Uterus (tissue), 4 donors: ENCODE data around the gene DEPDC5. TPM values are rescaled to one million over a fixed set of nuclear protein-coding genes. Genes with fewer than 3 reads are reported as not detected.

Experiments
- DNase-seq, 2 donors: peaks; one replicate each; pipeline ENCODE4 v3.0.0-alpha.2; 2019 to 2020
- H3K27ac ChIP-seq, 2 donors: fragments of 200-600 bp; sonication (generic); 1 replicate in 1 of 2; 2 replicates in 1 of 2; pipeline ENCODE4 v1.5.1; 2016 to 2018
- H3K27me3 ChIP-seq, 2 donors: fragments of 200-600 bp; sonication (generic); one replicate each; pipeline ENCODE4 v1.5.1; 2018 to 2019; ENCODE audit warnings: control low read depth in 1 of 2
- H3K36me3 ChIP-seq, 2 donors: fragments of 200-600 bp; sonication (generic); one replicate each; pipeline ENCODE4 v1.5.1; 2019; ENCODE audit warnings: control low read depth in 1 of 2
- H3K4me1 ChIP-seq, 2 donors: fragments of 200-600 bp; sonication (generic); one replicate each; pipeline ENCODE4 v1.5.1; 2018 to 2019; ENCODE audit warnings: control low read depth in 1 of 2
- H3K4me3 ChIP-seq, 2 donors: fragments of 200-600 bp; sonication (generic); 1 replicate in 1 of 2; 2 replicates in 1 of 2; pipeline ENCODE4 v1.5.1; 2018 to 2019; ENCODE audit warnings: mild to moderate bottlenecking in 1 of 2
- H3K9me3 ChIP-seq, 2 donors: fragments of 200-600 bp; sonication (generic); one replicate each; pipeline ENCODE4 v1.5.1; 2019; ENCODE audit warnings: control low read depth in 1 of 2
- POLR2A ChIP-seq, 2 donors: fragments of 450-650 bp; IDR thresholded peaks; one replicate each; pipeline ENCODE4 v1.6.1; 2016; ENCODE audit warnings: antibody characterized with exemption in 2 of 2, mild to moderate bottlenecking in 1 of 2, moderate library complexity in 1 of 2
- intact Hi-C: fragments of 100-400 bp; cut with DNase I; formaldehyde crosslinking; loops from one replicate; pipeline ENCODE4 v1.15.1; 2023; ENCODE audit warnings: low total_unique reads
- total RNA-seq, 4 donors: library from RNA; depleted of rRNA in 3 of 4; stranded (reverse); fragments of >200 nt in 3 of 4; gene quantifications; one replicate each; pipeline versions ENCODE4 v1.1.0 to v1.2.4, GENCODE V29; 2014 to 2023
- TF ChIP-seq, protein P1 (sequence below), 4 experiments: fragments of 200-600 bp in 2 of 4; fragments of 450-650 bp in 2 of 4; sonication (generic) in 2 of 4; IDR thresholded peaks; one replicate each; pipeline ENCODE4 v1.5.1; 2016 to 2019; ENCODE audit warnings: antibody characterized with exemption in 4 of 4, mild to moderate bottlenecking in 2 of 4, moderate library complexity in 1 of 4
- donor health status: DM: yes; HTN: yes; CAD: no.

The DEPDC5 gene
- total RNA-seq, 4 donors from 2014 or later, result 9.1 to 180 (median 37.2) TPM

DNA sequence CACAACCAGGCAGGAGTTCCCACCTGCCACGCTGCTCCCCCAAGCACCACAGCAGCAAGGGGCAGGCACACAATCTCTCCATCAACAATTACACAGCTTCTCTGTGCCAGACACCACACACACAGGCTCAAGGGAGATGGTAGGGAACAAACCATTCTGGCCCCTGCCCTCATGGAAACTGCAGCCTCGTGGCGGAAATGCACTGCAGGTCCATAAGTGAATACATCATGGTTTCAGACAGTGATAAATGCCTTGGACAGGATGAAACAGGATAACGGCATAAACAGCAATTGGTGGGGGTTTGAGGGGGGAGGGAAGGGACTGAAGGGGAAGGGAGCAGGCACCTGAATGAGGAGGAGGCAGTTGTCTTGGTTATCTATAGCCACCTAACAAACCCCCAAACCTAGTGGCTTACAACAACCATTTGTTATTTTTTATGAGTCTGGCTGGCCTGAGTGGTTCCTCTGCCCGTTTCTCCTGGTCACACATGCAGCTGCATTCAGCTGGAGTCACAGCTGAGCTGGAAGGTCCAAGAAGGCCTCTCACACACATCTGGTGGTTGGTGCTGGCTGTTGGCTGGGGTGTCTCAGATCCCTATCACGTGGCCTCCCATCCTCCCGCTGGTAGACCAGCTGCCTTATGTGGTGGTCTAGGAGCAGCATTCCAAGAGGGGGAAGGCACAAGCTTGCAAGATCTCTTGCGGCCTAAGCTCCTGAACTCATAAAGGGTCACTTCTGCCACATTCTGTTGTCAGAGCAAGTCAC, 175.5 kb downstream of the DEPDC5 start:
- intact Hi-C loops, result no loop called here
- no peaks in the 10 kb centered on the region for H3K4me1 ChIP-seq
- H3K27ac ChIP-seq, result no peak overlapping the region
- TF ChIP-seq, protein P1, sequence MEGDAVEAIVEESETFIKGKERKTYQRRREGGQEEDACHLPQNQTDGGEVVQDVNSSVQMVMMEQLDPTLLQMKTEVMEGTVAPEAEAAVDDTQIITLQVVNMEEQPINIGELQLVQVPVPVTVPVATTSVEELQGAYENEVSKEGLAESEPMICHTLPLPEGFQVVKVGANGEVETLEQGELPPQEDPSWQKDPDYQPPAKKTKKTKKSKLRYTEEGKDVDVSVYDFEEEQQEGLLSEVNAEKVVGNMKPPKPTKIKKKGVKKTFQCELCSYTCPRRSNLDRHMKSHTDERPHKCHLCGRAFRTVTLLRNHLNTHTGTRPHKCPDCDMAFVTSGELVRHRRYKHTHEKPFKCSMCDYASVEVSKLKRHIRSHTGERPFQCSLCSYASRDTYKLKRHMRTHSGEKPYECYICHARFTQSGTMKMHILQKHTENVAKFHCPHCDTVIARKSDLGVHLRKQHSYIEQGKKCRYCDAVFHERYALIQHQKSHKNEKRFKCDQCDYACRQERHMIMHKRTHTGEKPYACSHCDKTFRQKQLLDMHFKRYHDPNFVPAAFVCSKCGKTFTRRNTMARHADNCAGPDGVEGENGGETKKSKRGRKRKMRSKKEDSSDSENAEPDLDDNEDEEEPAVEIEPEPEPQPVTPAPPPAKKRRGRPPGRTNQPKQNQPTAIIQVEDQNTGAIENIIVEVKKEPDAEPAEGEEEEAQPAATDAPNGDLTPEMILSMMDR (IDR thresholded peaks at IDR 0.05), result no peak
- no peak for TF ChIP-seq POLR2A (IDR thresholded peaks at IDR 0.05)
- H3K27me3 ChIP-seq, result no peaks in the 10 kb centered on the region
- no peak overlapping the region for H3K4me3 ChIP-seq
- no peaks in the 10 kb centered on the region for H3K36me3 ChIP-seq
- H3K9me3 ChIP-seq, result no peaks in the 10 kb centered on the region
- no peak for DNase-seq

DNA sequence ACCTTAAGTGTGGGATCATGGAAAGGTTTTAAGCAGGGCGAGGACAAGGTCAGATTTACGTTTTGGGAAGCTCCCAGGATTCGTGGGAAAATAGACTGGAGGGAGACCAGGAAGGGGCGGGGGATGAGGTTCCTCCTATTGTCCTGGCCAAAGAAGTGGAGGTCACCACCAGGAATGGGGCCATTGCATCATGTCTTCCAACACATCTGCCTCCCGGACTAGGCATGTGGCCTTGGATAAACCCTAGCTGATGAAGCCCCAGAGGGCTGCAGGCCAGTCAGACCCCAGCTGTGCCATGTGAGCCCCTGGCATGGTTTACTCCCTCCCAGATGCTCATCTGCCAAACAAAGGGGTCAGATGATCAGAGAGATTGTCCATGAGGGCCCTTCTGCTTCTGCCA, 179.0 kb downstream of the DEPDC5 start:
- DNase-seq, result no peak
- Histone ChIP-seq H3K36me3 (no peaks in the 10 kb centered on the region), H3K4me3 (no peak overlapping the region), H3K27me3 (no peaks in the 10 kb centered on the region), H3K4me1 (no peaks in the 10 kb centered on the region), H3K9me3 (no peaks in the 10 kb centered on the region), H3K27ac (no peak overlapping the region)
- intact Hi-C loops, result no loop called here
- TF ChIP-seq POLR2A (IDR thresholded peaks at IDR 0.05), result no peak
- TF ChIP-seq, protein P1 (IDR thresholded peaks at IDR 0.05), result no peak

DNA sequence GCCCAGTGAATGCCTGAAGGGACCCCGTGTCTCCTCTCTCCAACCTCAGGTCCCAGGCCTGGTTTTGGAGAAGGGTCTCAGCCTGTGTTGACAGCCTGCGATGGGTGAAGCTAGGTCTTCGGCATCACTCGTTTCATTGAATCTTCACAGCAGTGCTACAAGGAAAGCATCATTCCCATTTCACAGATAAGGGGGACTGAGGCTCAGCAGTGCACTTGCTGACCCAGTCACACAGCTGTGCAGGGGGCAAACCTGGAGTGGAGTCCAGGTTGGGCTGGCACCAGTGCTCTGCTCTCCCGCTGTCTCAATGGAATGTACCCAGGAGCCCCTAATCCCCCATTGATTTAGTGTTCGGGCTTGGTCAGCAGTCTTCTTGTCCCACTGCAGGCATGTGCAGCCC, 179.6 kb downstream of the DEPDC5 start:
- intact Hi-C loops, result no loop called here
- TF ChIP-seq POLR2A (IDR thresholded peaks at IDR 0.05), result no peak
- TF ChIP-seq, protein P1 (IDR thresholded peaks at IDR 0.05), result no peak
- DNase-seq, result no peak
- H3K9me3 ChIP-seq, result no peaks in the 10 kb centered on the region
- H3K27ac ChIP-seq, result no peak overlapping the region
- H3K27me3 ChIP-seq, result no peaks in the 10 kb centered on the region
- H3K36me3 ChIP-seq, result no peaks in the 10 kb centered on the region
- H3K4me1 ChIP-seq, result no peaks in the 10 kb centered on the region
- no peak overlapping the region for H3K4me3 ChIP-seq

DNA sequence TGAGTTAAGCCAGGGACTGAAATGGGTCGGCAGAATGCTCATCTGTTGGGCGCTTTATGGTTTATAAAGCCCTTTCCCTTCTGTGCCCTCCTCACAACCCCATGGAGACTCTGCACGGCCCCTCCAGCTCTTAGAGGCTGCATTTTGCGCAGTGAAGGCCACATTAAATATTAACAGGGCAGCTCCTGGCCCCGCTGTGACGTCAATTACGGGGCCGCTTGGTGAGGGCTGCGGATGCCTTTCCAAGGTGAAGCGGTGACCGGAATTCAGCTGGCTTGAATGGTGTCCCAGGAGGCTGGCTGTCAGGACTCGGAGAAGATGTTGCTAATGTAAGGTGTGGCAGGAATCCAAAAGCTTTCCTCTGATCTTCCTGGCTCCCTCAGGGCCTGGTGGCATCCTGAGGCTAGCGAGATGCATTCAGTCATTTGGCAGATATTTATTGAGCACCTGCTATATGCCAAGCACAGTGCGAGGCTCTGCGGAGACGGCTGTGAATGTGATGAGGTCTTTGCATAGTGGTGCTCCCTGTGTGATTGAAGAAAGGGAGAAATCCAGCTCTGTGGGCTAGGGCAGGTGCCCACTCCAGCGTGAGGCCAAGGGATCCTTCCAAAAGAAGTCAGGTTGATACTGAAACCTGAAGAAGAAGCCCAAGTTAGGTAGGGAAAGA, 180.1 kb downstream of the DEPDC5 start:
- Histone ChIP-seq H3K4me3 (no peak overlapping the region), H3K27me3 (no peaks in the 10 kb centered on the region), H3K36me3 (no peaks in the 10 kb centered on the region), H3K27ac (no peak overlapping the region), H3K9me3 (no peaks in the 10 kb centered on the region), H3K4me1 (no peaks in the 10 kb centered on the region)
- intact Hi-C loops, result no loop called here
- TF ChIP-seq, protein P1 (IDR thresholded peaks at IDR 0.05), result no peak
- no peak for TF ChIP-seq POLR2A (IDR thresholded peaks at IDR 0.05)
- DNase-seq, result no peak

DNA sequence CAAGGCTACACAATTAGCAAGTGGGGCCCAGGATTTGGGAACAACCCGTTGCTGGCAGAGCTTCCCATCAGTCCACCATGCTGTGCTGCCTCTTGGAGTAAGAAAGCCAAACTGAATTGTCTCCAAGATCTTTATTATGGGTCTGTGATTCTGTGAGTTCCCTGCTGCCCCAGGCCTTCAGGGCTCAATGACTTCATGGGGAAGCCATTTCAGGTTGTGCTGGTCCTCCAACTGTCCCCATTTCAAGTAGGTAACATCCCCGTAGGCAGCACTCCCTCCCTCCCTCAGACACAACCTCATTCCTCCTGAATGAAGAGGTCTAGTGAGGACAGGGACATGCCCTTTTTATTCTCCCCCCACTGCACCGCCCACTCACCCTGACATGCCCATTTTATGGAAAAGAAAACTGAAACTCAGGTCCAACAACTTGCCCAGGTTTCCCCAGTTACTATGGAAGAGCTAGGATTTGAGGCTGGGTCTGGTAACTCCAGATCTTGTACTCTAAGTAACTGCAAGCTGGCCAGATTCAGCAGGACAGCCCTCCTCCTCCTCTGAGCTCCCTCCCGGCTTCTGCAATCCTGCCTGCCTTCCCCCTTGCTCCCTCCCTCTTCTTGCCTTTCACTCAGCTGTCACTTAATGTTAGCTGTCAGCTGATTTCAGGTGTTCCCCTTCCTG, 182.3 kb downstream of the DEPDC5 start:
- Histone ChIP-seq H3K27ac (no peak overlapping the region), H3K27me3 (no peaks in the 10 kb centered on the region), H3K4me1 (no peaks in the 10 kb centered on the region), H3K36me3 (no peaks in the 10 kb centered on the region), H3K4me3 (no peak overlapping the region), H3K9me3 (no peaks in the 10 kb centered on the region)
- intact Hi-C loops, result no loop called here
- no peak for TF ChIP-seq POLR2A (IDR thresholded peaks at IDR 0.05)
- TF ChIP-seq, protein P1 (IDR thresholded peaks at IDR 0.05), result no peak
- DNase-seq, result no peak
